IMR-90 (cell line): ENCODE results near the gene DUSP22. TPM values are rescaled to one million over a fixed set of nuclear protein-coding genes. Genes with fewer than 3 reads are reported as not detected.

Experiments used
- ATAC-seq: fragments of 200-7000 bp; cut with Tn5 transposase; 2 replicates; pipeline ENCODE4 v1.9.1; 2020; ENCODE audit warnings: low read depth, mild to moderate bottlenecking, moderate library complexity
- BruUV-seq: library from RNA; stranded (reverse); fragments of 400-500 nt; replicated peaks from 2 replicates; lab custom pipeline; 2021; lab: Mats Ljungman, UMichigan
- CTCF ChIA-PET: fragments of 300-600 bp; formaldehyde crosslinking; extraction: SDS; loops from one replicate; lab custom pipeline; 2021; ENCODE audit warnings: antibody characterized with exemption; lab: Yijun Ruan, JAX
- POLR2A ChIA-PET: fragments of 300-600 bp; sonication (Branson Sonifier 250); formaldehyde crosslinking; loops from one replicate; lab custom pipeline; 2022; ENCODE audit warnings: antibody characterized with exemption; ENCODE audit not compliant: unreplicated experiment; lab: Charles Lee
- DNase-seq: peaks from one replicate; pipeline ENCODE4 v3.0.0; 2013
- H2AFZ ChIP-seq: replicated peaks from 2 replicates; pipeline ENCODE3; 2013; ENCODE audit warnings: low read length, mild to moderate bottlenecking; ENCODE audit not compliant: poor library complexity
- H2AK5ac ChIP-seq: 2 replicates; pipeline ENCODE4 v1.6.1; 2013; ENCODE audit warnings: low read depth, low read length, inconsistent platforms
- H2AK9ac ChIP-seq: replicated peaks from 2 replicates; pipeline ENCODE3; 2013; ENCODE audit warnings: mild to moderate bottlenecking, low read depth, low read length, moderate library complexity; ENCODE audit not compliant: poor library complexity
- H2BK120ac ChIP-seq: 2 replicates; pipeline ENCODE4 v1.6.1; 2013; ENCODE audit warnings: low read depth, low read length, inconsistent platforms
- H2BK15ac ChIP-seq: 3 replicates; pipeline ENCODE4 v1.6.1; 2013; ENCODE audit warnings: low read depth, low read length, inconsistent platforms
- H2BK20ac ChIP-seq: 2 replicates; pipeline ENCODE4 v1.6.1; 2013; ENCODE audit warnings: low read depth, mild to moderate bottlenecking, inconsistent platforms, low read length, moderate library complexity
- H2BK5ac ChIP-seq: 2 replicates; pipeline ENCODE4 v1.6.1; 2013; ENCODE audit warnings: mild to moderate bottlenecking, low read depth, low read length, inconsistent platforms; ENCODE audit not compliant: poor library complexity, severe bottlenecking
- H3K14ac ChIP-seq: replicated peaks from 2 replicates; pipeline ENCODE4 v1.6.1; 2013; ENCODE audit warnings: low read depth, low read length, inconsistent platforms
- H3K18ac ChIP-seq: 2 replicates; pipeline ENCODE4 v1.6.1; 2013; ENCODE audit warnings: low read depth, low read length, control low read depth
- H3K23ac ChIP-seq: 2 replicates; pipeline ENCODE4 v1.6.1; 2013; ENCODE audit warnings: low read depth, low read length, inconsistent platforms
- H3K27ac ChIP-seq: 2 replicates; pipeline ENCODE4 v1.5.1; 2013; ENCODE audit warnings: mild to moderate bottlenecking, control low read depth, low read length; ENCODE audit not compliant: insufficient read depth
- H3K27me3 ChIP-seq: 2 replicates; pipeline ENCODE4 v1.6.1; 2013; ENCODE audit warnings: low read length; ENCODE audit not compliant: control insufficient read depth, insufficient read depth
- H3K36me3 ChIP-seq: 2 replicates; pipeline ENCODE4 v1.6.1; 2013; ENCODE audit warnings: low read length, mixed read lengths; ENCODE audit not compliant: control insufficient read depth, insufficient read depth
- H3K4ac ChIP-seq: 2 replicates; pipeline ENCODE4 v1.6.1; 2013; ENCODE audit warnings: low read depth, low read length, inconsistent platforms
- H3K4me1 ChIP-seq: 2 replicates; pipeline ENCODE4 v1.6.1; 2013; ENCODE audit warnings: low read length, mixed read lengths; ENCODE audit not compliant: control insufficient read depth, insufficient read depth
- H3K4me2 ChIP-seq: 2 replicates; pipeline ENCODE4 v1.6.1; 2013; ENCODE audit warnings: low read depth, mild to moderate bottlenecking, control low read depth, low read length, moderate library complexity
- H3K4me3 ChIP-seq: 2 replicates; pipeline ENCODE4 v1.5.1; 2013; ENCODE audit warnings: low read depth, mild to moderate bottlenecking, control low read depth, low read length, moderate library complexity; ENCODE audit not compliant: insufficient read depth
- H3K56ac ChIP-seq: 2 replicates; pipeline ENCODE4 v1.6.1; 2013; ENCODE audit warnings: low read length, inconsistent platforms; ENCODE audit not compliant: insufficient read depth; ENCODE audit errors: extremely low read depth
- H3K79me1 ChIP-seq, 2 experiments: 2 replicates each; pipeline ENCODE4 v1.6.1; 2013; ENCODE audit warnings: low read length in 2 of 2, inconsistent platforms in 1 of 2, low read depth in 1 of 2
- H3K9ac ChIP-seq: 2 replicates; pipeline ENCODE4 v1.6.1; 2013; ENCODE audit warnings: low read depth, low read length, control low read depth
- H3K9me1 ChIP-seq: 2 replicates; pipeline ENCODE4 v1.6.1; 2013; ENCODE audit warnings: low read length, inconsistent platforms; ENCODE audit not compliant: insufficient read depth
- H3K9me3 ChIP-seq: 2 replicates; pipeline ENCODE4 v1.6.1; 2013; ENCODE audit warnings: low read length; ENCODE audit not compliant: control insufficient read depth, insufficient read depth
- H4K20me1 ChIP-seq: 2 replicates; pipeline ENCODE4 v1.6.1; 2013; ENCODE audit warnings: low read length, inconsistent platforms; ENCODE audit not compliant: insufficient read depth
- H4K5ac ChIP-seq: 2 replicates; pipeline ENCODE4 v1.6.1; 2013; ENCODE audit warnings: mild to moderate bottlenecking, low read depth, low read length, control low read depth
- H4K8ac ChIP-seq, 2 experiments: 2 replicates each; pipeline ENCODE4 v1.6.1; 2013; ENCODE audit warnings: low read depth in 2 of 2, low read length in 2 of 2, control low read depth in 1 of 2, inconsistent platforms in 1 of 2
- H4K91ac ChIP-seq: 2 replicates; pipeline ENCODE4 v1.6.1; 2013; ENCODE audit warnings: low read depth, low read length, inconsistent platforms; ENCODE audit not compliant: insufficient read depth
- CEBPB ChIP-seq: IDR thresholded peaks from 2 replicates; pipeline ENCODE4 v1.6.1; 2012; ENCODE audit warnings: low read depth, low read length, improper control_type of control experiment
- CHD1 ChIP-seq: IDR thresholded peaks from 2 replicates; pipeline ENCODE4 v1.6.1; 2012; ENCODE audit warnings: low read depth, low read length, improper control_type of control experiment
- MAFK ChIP-seq: IDR thresholded peaks from 2 replicates; pipeline ENCODE4 v1.6.1; 2012; ENCODE audit warnings: low read depth, low read length, improper control_type of control experiment
- MAZ ChIP-seq: IDR thresholded peaks from 2 replicates; pipeline ENCODE4 v1.6.1; 2012; ENCODE audit warnings: low read depth, mild to moderate bottlenecking, low read length, improper control_type of control experiment, moderate library complexity, borderline replicate concordance
- MXI1 ChIP-seq: IDR thresholded peaks from 2 replicates; pipeline ENCODE4 v1.6.1; 2012; ENCODE audit warnings: low read depth, mild to moderate bottlenecking, low read length, moderate library complexity, borderline replicate concordance
- NFE2L2 ChIP-seq: fragments of 150-350 bp; IDR thresholded peaks from 2 replicates; pipeline ENCODE4 v1.6.1; 2016; ENCODE audit warnings: low read depth, mild to moderate bottlenecking, low read length
- RAD21 ChIP-seq: IDR thresholded peaks from 2 replicates; pipeline ENCODE4 v1.6.1; 2012; ENCODE audit warnings: low read length, improper control_type of control experiment
- RFX5 ChIP-seq: IDR thresholded peaks from 2 replicates; pipeline ENCODE4 v1.8.0; 2012; ENCODE audit warnings: low read depth, mild to moderate bottlenecking, low read length, moderate library complexity
- SMC3 ChIP-seq: fragments of 150-350 bp; IDR thresholded peaks from 2 replicates; pipeline ENCODE4 v1.6.1; 2016; ENCODE audit warnings: low read depth, mild to moderate bottlenecking, antibody characterized with exemption, low read length, moderate library complexity
- WGBS, 2 experiments: methylation state at CpG; one replicate each; pipeline versions ENCODE4 v1.1.5 to v1.1.7; 2013; ENCODE audit warnings: missing lambda C conversion rate in 2 of 2; ENCODE audit not compliant: insufficient read length in 1 of 2; ENCODE audit errors: extremely low coverage in 2 of 2; 5-methylcytosine and 5-hydroxymethylcytosine counted together
- dilution Hi-C: fragments of 300-500 bp; cut with HindIII; formaldehyde crosslinking; loops from one replicate; pipeline ENCODE4 v1.14.3; 2018; ENCODE audit warnings: low sequenced_read_pairs; ENCODE audit not compliant: unreplicated experiment
- in situ Hi-C: fragments of 300-500 bp; cut with MboI; formaldehyde crosslinking; loops from 3 replicates; pipeline ENCODE4 v1.14.3; 2019; ENCODE audit warnings: low sequenced_read_pairs, inconsistent platforms, mixed read lengths
- intact Hi-C: fragments of 100-400 bp; cut with micrococcal nuclease; formaldehyde crosslinking; loops from 2 replicates; pipeline ENCODE4 v1.10.0; 2022
- polyA plus RNA-seq, 3 experiments: library from polyadenylated mRNA; depleted of rRNA; stranded (reverse); fragments of >200 nt; gene quantifications; 2 replicates each; pipeline ENCODE4 v1.2.3, GENCODE V29; 2012; ENCODE audit warnings: low replicate concordance in 1 of 3
- total RNA-seq: library from RNA; depleted of rRNA; stranded (reverse); fragments of >200 nt; gene quantifications from 2 replicates; pipeline ENCODE4 v1.2.3, GENCODE V29; 2012
- TF ChIP-seq, protein P1 (sequence below): fragments of 150-350 bp; IDR thresholded peaks from 2 replicates; pipeline ENCODE4 v1.6.1; 2017; ENCODE audit warnings: mild to moderate bottlenecking, antibody characterized with exemption, low read length, low read depth
- TF ChIP-seq, protein P2 (sequence below): fragments of 150-350 bp; IDR thresholded peaks from 2 replicates; pipeline ENCODE4 v1.6.1; 2016; ENCODE audit warnings: low read depth, mild to moderate bottlenecking, low read length, moderate library complexity, borderline replicate concordance
- TF ChIP-seq, protein P3 (sequence below): conservative IDR thresholded peaks from 2 replicates; pipeline ENCODE4 v1.5.1; 2012; ENCODE audit warnings: mild to moderate bottlenecking, low read depth, low read length, improper control_type of control experiment

DUSP22 gene
- total and polyA plus RNA-seq, 2 of the 4 experiments (the other 2 are of a cell fraction) = 7.1 to 8.2 TPM

DNA sequence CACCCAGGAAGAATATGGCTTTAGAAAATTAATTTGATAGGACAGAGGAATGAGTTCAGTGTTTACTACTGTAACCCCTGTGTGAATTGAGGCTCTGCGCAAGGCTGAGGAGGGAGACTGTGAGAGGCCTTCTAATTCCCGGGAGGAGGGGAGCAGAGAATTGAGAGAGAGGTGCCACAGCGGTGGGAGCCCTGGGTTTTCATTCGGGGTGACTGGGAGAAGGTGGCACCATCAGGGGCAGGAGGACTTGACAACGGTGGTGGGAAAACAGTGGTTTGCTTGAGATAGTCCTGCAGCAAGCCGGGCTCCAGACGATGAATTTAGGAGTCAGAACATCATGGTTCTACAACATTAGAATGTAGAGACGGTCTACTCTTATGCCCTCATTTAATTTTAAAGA is 9.2 kb downstream of the DUSP22 start:
- WGBS, 2 experiments = 69% methylated on average over 5 of the region's 8 CpGs; no CpG with 5 or more reads in 1 of the 2 experiments

More for the DNA sequence above, 9.2 kb downstream of the DUSP22 start:
- Histone ChIP-seq H2BK20ac (no peak overlapping the region), H2AK9ac (no peak overlapping the region), H3K9me1 (no peaks in the 10 kb centered on the region), H4K91ac (no peak overlapping the region), H4K20me1 (no peaks in the 10 kb centered on the region), H4K8ac (no peak overlapping the region), H3K23ac (no peak overlapping the region), H3K18ac (no peak overlapping the region), H3K9me3 (peaks cover 2% of the 10 kb centered on the region; the same call in 1 of the 2 replicates), H3K27ac (no peak overlapping the region), H2BK120ac (no peak overlapping the region), H3K4ac (no peak overlapping the region), H2AK5ac (no peak overlapping the region), H3K79me1 (peaks cover 0 to 2% of the 10 kb centered on the region in 2 experiments; a peak in 1 of 4 replicates), H3K9ac (no peak overlapping the region), H4K5ac (no peak overlapping the region), H2AFZ (no peak overlapping the region), H3K36me3 (no peaks in the 10 kb centered on the region), H2BK5ac (no peak overlapping the region), H3K4me3 (no peak overlapping the region), H2BK15ac (no peak overlapping the region), H3K4me1 (no peaks in the 10 kb centered on the region), H3K27me3 (no peaks in the 10 kb centered on the region), H3K56ac (no peak overlapping the region), H3K14ac (no peak overlapping the region), H3K4me2 (no peak overlapping the region)
- DNase-seq = no peak
- ChIA-PET POLR2A (no interaction called here), CTCF (no interaction called here)
- TF ChIP-seq RAD21 (no peak), MXI1 (no peak), RFX5 (no peak), MAZ (no peak), SMC3 (no peak), NFE2L2 (no peak), MAFK (no peak), CEBPB (no peak), CHD1 (no peak)
- TF ChIP-seq, protein P1, sequence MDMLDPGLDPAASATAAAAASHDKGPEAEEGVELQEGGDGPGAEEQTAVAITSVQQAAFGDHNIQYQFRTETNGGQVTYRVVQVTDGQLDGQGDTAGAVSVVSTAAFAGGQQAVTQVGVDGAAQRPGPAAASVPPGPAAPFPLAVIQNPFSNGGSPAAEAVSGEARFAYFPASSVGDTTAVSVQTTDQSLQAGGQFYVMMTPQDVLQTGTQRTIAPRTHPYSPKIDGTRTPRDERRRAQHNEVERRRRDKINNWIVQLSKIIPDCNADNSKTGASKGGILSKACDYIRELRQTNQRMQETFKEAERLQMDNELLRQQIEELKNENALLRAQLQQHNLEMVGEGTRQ = no peak
- TF ChIP-seq, protein P2, sequence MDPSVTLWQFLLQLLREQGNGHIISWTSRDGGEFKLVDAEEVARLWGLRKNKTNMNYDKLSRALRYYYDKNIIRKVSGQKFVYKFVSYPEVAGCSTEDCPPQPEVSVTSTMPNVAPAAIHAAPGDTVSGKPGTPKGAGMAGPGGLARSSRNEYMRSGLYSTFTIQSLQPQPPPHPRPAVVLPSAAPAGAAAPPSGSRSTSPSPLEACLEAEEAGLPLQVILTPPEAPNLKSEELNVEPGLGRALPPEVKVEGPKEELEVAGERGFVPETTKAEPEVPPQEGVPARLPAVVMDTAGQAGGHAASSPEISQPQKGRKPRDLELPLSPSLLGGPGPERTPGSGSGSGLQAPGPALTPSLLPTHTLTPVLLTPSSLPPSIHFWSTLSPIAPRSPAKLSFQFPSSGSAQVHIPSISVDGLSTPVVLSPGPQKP = no peak
- TF ChIP-seq, protein P3, sequence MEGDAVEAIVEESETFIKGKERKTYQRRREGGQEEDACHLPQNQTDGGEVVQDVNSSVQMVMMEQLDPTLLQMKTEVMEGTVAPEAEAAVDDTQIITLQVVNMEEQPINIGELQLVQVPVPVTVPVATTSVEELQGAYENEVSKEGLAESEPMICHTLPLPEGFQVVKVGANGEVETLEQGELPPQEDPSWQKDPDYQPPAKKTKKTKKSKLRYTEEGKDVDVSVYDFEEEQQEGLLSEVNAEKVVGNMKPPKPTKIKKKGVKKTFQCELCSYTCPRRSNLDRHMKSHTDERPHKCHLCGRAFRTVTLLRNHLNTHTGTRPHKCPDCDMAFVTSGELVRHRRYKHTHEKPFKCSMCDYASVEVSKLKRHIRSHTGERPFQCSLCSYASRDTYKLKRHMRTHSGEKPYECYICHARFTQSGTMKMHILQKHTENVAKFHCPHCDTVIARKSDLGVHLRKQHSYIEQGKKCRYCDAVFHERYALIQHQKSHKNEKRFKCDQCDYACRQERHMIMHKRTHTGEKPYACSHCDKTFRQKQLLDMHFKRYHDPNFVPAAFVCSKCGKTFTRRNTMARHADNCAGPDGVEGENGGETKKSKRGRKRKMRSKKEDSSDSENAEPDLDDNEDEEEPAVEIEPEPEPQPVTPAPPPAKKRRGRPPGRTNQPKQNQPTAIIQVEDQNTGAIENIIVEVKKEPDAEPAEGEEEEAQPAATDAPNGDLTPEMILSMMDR = no peak
- no peak for ATAC-seq
- BruUV-seq = no TSS peak
- in situ Hi-C loops = no loop called here
- dilution Hi-C loops = no loop called here
- intact Hi-C loops = no loop called here
